HEK293 (cell line): ENCODE measurements around the gene FCRL4.
"Not testable (repeated sequence)": the region's sequence is repeated elsewhere in the genome, so short reads cannot be mapped to it uniquely, and the experiment has no call there.

ENCODE experiments used
- CTCF ChIA-PET: fragments of 350-600 bp; formaldehyde crosslinking; extraction: SDS; loops from one replicate; lab custom pipeline; 2021; ENCODE audit warnings: antibody characterized with exemption; lab: Yijun Ruan, JAX
- POLR2A ChIA-PET: fragments of 300-600 bp; formaldehyde crosslinking; extraction: SDS; loops from one replicate; lab custom pipeline; 2020; ENCODE audit warnings: antibody characterized with exemption, inconsistent platforms; lab: Yijun Ruan, JAX
- H3K27ac ChIP-seq: fragments of 200-500 bp; sonication (Bioruptor generic); 2 replicates; pipeline ENCODE4 v1.5.1; 2014; ENCODE audit warnings: low read depth, low read length, control low read depth, inconsistent platforms; ENCODE audit errors: extremely low read depth
- H3K36me3 ChIP-seq, 2 experiments: fragments of 200-500 bp in 1 of 2; sonication (Bioruptor generic) in 1 of 2; 1 replicate in 1 of 2; 2 replicates in 1 of 2; pipeline ENCODE4 v1.5.1; 2014 to 2017; ENCODE audit warnings: inconsistent platforms in 2 of 2, low read length in 2 of 2; ENCODE audit not compliant: control insufficient read depth in 2 of 2, insufficient read depth in 1 of 2
- H3K4me1 ChIP-seq: fragments of 200-500 bp; sonication (Bioruptor generic); 2 replicates; pipeline ENCODE4 v1.5.1; 2014; ENCODE audit warnings: mild to moderate bottlenecking, low read length, inconsistent platforms; ENCODE audit not compliant: control insufficient read depth, insufficient read depth
- H3K4me3 ChIP-seq: 2 replicates; pipeline ENCODE4 v1.5.1; 2011; ENCODE audit warnings: low read depth, mild to moderate bottlenecking, control low read depth, low read length, moderate library complexity
- H3K9me3 ChIP-seq: fragments of 200-500 bp; sonication (Bioruptor generic); 2 replicates; pipeline ENCODE4 v1.5.1; 2014; ENCODE audit warnings: low read depth, low read length, inconsistent platforms; ENCODE audit not compliant: control insufficient read depth, insufficient read depth
- ATF2 ChIP-seq: fragments of 450-650 bp; formaldehyde crosslinking; IDR thresholded peaks from 2 replicates; pipeline ENCODE4 v1.5.1; 2016; ENCODE audit warnings: missing biosample characterization, missing genetic modification characterization, low read depth
- BCL11B ChIP-seq: fragments of 450-650 bp; formaldehyde crosslinking; IDR thresholded peaks from 2 replicates; pipeline ENCODE4 v1.5.1; 2016; ENCODE audit warnings: low read depth, missing biosample characterization, missing genetic modification characterization
- IKZF3 ChIP-seq: fragments of 450-650 bp; IDR thresholded peaks from 2 replicates; pipeline ENCODE4 v1.5.0; 2018; ENCODE audit warnings: missing biosample characterization, mild to moderate bottlenecking, missing genetic modification characterization, moderate library complexity
- OVOL3 ChIP-seq: fragments of 450-650 bp; formaldehyde crosslinking; IDR thresholded peaks from 2 replicates; pipeline ENCODE4 v1.5.1; 2016; ENCODE audit warnings: missing biosample characterization, missing genetic modification characterization
- PRDM10 ChIP-seq: fragments of 450-650 bp; formaldehyde crosslinking; IDR thresholded peaks from 2 replicates; pipeline ENCODE4 v1.5.1; 2016; ENCODE audit warnings: missing biosample characterization, missing genetic modification characterization
- ZBTB44 ChIP-seq: fragments of 450-650 bp; IDR thresholded peaks from 2 replicates; pipeline ENCODE4 v1.5.1; 2018; ENCODE audit warnings: missing biosample characterization, mild to moderate bottlenecking, missing genetic modification characterization
- ZNF174 ChIP-seq: fragments of 450-650 bp; formaldehyde crosslinking; IDR thresholded peaks from 2 replicates; pipeline ENCODE4 v1.5.0; 2017; ENCODE audit warnings: missing biosample characterization, mild to moderate bottlenecking, missing genetic modification characterization
- ZNF175 ChIP-seq: fragments of 450-650 bp; formaldehyde crosslinking; IDR thresholded peaks from 2 replicates; pipeline ENCODE4 v1.5.1; 2016; ENCODE audit warnings: missing biosample characterization, missing genetic modification characterization
- ZNF362 ChIP-seq: fragments of 450-650 bp; formaldehyde crosslinking; IDR thresholded peaks from 2 replicates; pipeline ENCODE4 v1.5.1; 2016; ENCODE audit warnings: missing biosample characterization, missing genetic modification characterization
- ZNF416 ChIP-seq: fragments of 450-650 bp; formaldehyde crosslinking; IDR thresholded peaks from 2 replicates; pipeline ENCODE4 v1.5.1; 2016; ENCODE audit warnings: missing biosample characterization, missing genetic modification characterization
- ZNF423 ChIP-seq: fragments of 450-650 bp; formaldehyde crosslinking; IDR thresholded peaks from 2 replicates; pipeline ENCODE4 v1.5.1; 2016; ENCODE audit warnings: missing biosample characterization, missing genetic modification characterization
- ZNF48 ChIP-seq: fragments of 450-650 bp; formaldehyde crosslinking; IDR thresholded peaks from 2 replicates; pipeline ENCODE4 v1.5.1; 2016; ENCODE audit warnings: missing biosample characterization, missing genetic modification characterization
- ZNF529 ChIP-seq: fragments of 450-650 bp; formaldehyde crosslinking; IDR thresholded peaks from 2 replicates; pipeline ENCODE4 v1.5.1; 2017; ENCODE audit warnings: missing genetic modification characterization, missing biosample characterization; ENCODE audit not compliant: insufficient replicate concordance
- ZNF549 ChIP-seq: fragments of 450-650 bp; IDR thresholded peaks from 2 replicates; pipeline ENCODE4 v1.5.1; 2018; ENCODE audit warnings: missing biosample characterization, missing genetic modification characterization, mild to moderate bottlenecking, inconsistent platforms, moderate library complexity
- ZNF558 ChIP-seq: fragments of 450-650 bp; formaldehyde crosslinking; IDR thresholded peaks from 2 replicates; pipeline ENCODE4 v1.5.1; 2016; ENCODE audit warnings: missing biosample characterization, missing genetic modification characterization
- ZNF585B ChIP-seq: fragments of 450-650 bp; formaldehyde crosslinking; IDR thresholded peaks from 2 replicates; pipeline ENCODE4 v1.5.1; 2016; ENCODE audit warnings: missing biosample characterization, missing genetic modification characterization
- ZNF600 ChIP-seq: fragments of 450-650 bp; formaldehyde crosslinking; IDR thresholded peaks from 2 replicates; pipeline ENCODE4 v1.5.1; 2016; ENCODE audit warnings: missing biosample characterization, missing genetic modification characterization
- ZNF626 ChIP-seq: fragments of 450-650 bp; sonication (Bioruptor Pico); formaldehyde crosslinking; IDR thresholded peaks from 2 replicates; pipeline ENCODE4 v1.5.1; 2018; ENCODE audit warnings: missing biosample characterization, missing genetic modification characterization, inconsistent platforms
- ZNF629 ChIP-seq: fragments of 450-650 bp; formaldehyde crosslinking; IDR thresholded peaks from 2 replicates; pipeline ENCODE4 v1.5.1; 2017; ENCODE audit warnings: missing biosample characterization, missing genetic modification characterization
- ZNF792 ChIP-seq: fragments of 450-650 bp; formaldehyde crosslinking; IDR thresholded peaks from 2 replicates; pipeline ENCODE4 v1.5.1; 2016; ENCODE audit warnings: missing biosample characterization, missing genetic modification characterization
- TF ChIP-seq, protein P1 (sequence below): fragments of 450-650 bp; formaldehyde crosslinking; optimal IDR thresholded peaks from 2 replicates; pipeline ENCODE3; 2016; ENCODE audit warnings: missing biosample characterization, mild to moderate bottlenecking, missing genetic modification characterization

FCRL4 gene

GRCh38 chr1:157551694-157552693 is 45.9 kb downstream of the FCRL4 start, which contains the start of gene FCRL5:
FCRL5 (minus strand) TSS chr1:157552515; CDS start chr1:157552362, 153 bp downstream.
- POLR2A ChIA-PET, result no interaction called here
- Histone ChIP-seq H3K4me1 (no peaks in the 10 kb centered on the region), H3K27ac (no peak within 1 kb of the TSS), H3K4me3 (no peak within 1 kb of the TSS), H3K9me3 (no peaks in the 10 kb centered on the region), H3K36me3 (no peaks in the 10 kb centered on the region)
- TF ChIP-seq PRDM10 (tag by site-specific recombination), result no peak
- TF ChIP-seq, protein P1, sequence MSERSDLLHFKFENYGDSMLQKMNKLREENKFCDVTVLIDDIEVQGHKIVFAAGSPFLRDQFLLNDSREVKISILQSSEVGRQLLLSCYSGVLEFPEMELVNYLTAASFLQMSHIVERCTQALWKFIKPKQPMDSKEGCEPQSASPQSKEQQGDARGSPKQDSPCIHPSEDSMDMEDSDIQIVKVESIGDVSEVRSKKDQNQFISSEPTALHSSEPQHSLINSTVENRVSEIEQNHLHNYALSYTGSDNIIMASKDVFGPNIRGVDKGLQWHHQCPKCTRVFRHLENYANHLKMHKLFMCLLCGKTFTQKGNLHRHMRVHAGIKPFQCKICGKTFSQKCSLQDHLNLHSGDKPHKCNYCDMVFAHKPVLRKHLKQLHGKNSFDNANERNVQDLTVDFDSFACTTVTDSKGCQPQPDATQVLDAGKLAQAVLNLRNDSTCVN (tag by site-specific recombination), result no peak
- TF ChIP-seq ZNF362 (tag by site-specific recombination), result no peak
- TF ChIP-seq ZNF792 (tag by site-specific recombination), result no peak
- CTCF ChIA-PET, result no interaction called here

DNA sequence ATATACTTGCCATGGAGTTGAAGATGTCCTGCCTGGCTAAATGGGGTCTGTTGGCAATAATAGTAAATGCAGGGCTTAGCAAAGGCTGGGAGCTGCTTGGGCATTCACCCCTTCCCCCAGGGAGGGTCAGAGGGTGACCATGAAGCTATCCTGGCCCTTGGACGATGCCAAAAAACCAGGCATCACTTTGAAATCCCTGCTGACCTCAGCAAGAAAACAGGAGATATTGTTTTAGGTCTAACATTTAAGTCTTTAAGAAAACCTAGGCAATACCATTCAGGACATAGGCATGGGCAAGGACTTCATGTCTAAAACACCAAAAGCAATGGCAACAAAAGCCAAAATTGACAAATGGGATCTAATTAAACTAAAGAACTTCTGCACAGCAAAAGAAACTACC is 49.8 kb downstream of the FCRL4 start:
- POLR2A ChIA-PET, H3K36me3 ChIP-seq, H3K4me3 ChIP-seq, H3K27ac ChIP-seq, CTCF ChIA-PET, H3K4me1 ChIP-seq, H3K9me3 ChIP-seq: not testable (repeated sequence)

- no peaks in the 10 kb centered on the region for H3K9me3 ChIP-seq
- H3K4me1 ChIP-seq, result no peaks in the 10 kb centered on the region
- ChIA-PET CTCF (no interaction called here), POLR2A (no interaction called here)
- H3K27ac ChIP-seq, result no peak overlapping the region
- H3K4me3 ChIP-seq, result no peak overlapping the region
- no peaks in the 10 kb centered on the region for H3K36me3 ChIP-seq
- TF ChIP-seq ZBTB44, result no peak
- no peak for TF ChIP-seq ZNF549 (tag by site-specific recombination)
- no peak for TF ChIP-seq BCL11B (tag by site-specific recombination)
- no peak for TF ChIP-seq ZNF585B
- no peak for TF ChIP-seq IKZF3 (tag by site-specific recombination)
- TF ChIP-seq ZNF600 (tag by site-specific recombination), result no peak
- no peak for TF ChIP-seq ZNF529 (tag by site-specific recombination)
- TF ChIP-seq ZNF626 (tag by site-specific recombination), result no peak
- TF ChIP-seq ZNF175 (tag by site-specific recombination), result no peak
- TF ChIP-seq OVOL3 (tag by site-specific recombination), result no peak
- no peak for TF ChIP-seq ZNF416
- no peak for TF ChIP-seq ZNF423 (tag by site-specific recombination)
- TF ChIP-seq ATF2 (tag by site-specific recombination), result no peak
- no peak for TF ChIP-seq ZNF792 (tag by site-specific recombination)
- no peak for TF ChIP-seq ZNF48 (tag by site-specific recombination)
- no peak for TF ChIP-seq ZNF174 (tag by site-specific recombination)
- TF ChIP-seq ZNF629 (tag by site-specific recombination), result no peak
- no peak for TF ChIP-seq ZNF558 (tag by site-specific recombination)
Measured at GRCh38 chr1:157542676-157543075, 55.2 kb downstream of the FCRL4 start.
